GM12891 (cell line): Measurements from ENCODE around the gene NEURL4.

Experiments
- DNase-seq: peaks from one replicate; pipeline ENCODE4 v3.0.0; 2011; ENCODE audit warnings: low spot score; ENCODE audit not compliant: insufficient read length
- FAIRE-seq: peaks from 2 replicates; lab custom pipeline; 2011; peaks lifted over from hg19 to GRCh38; lab: Jason Lieb, UNC
- PAX5 ChIP-seq: IDR thresholded peaks from 2 replicates; pipeline ENCODE4 v1.6.1; 2011; ENCODE audit warnings: low read length, moderate library complexity, mild to moderate bottlenecking; ENCODE audit not compliant: insufficient read depth, severe bottlenecking
- POLR2A ChIP-seq: IDR thresholded peaks from 2 replicates; pipeline ENCODE4 v1.6.1; 2011; ENCODE audit warnings: low read depth, low read length, control low read depth
- POLR2AphosphoS5 ChIP-seq: IDR thresholded peaks from 2 replicates; pipeline ENCODE4 v1.6.1; 2011; ENCODE audit warnings: low read depth, low read length, control low read depth
- POU2F2 ChIP-seq: IDR thresholded peaks from 2 replicates; pipeline ENCODE4 v1.6.1; 2011; ENCODE audit warnings: low read depth, mild to moderate bottlenecking, control low read depth, low read length, moderate library complexity
- SPI1 ChIP-seq: IDR thresholded peaks from 2 replicates; pipeline ENCODE4 v1.6.1; 2011; ENCODE audit warnings: low read depth, low read length, control low read depth
- TAF1 ChIP-seq: IDR thresholded peaks from 2 replicates; pipeline ENCODE4 v1.6.1; 2011; ENCODE audit warnings: low read depth, low read length, control low read depth

Gene NEURL4

DNA sequence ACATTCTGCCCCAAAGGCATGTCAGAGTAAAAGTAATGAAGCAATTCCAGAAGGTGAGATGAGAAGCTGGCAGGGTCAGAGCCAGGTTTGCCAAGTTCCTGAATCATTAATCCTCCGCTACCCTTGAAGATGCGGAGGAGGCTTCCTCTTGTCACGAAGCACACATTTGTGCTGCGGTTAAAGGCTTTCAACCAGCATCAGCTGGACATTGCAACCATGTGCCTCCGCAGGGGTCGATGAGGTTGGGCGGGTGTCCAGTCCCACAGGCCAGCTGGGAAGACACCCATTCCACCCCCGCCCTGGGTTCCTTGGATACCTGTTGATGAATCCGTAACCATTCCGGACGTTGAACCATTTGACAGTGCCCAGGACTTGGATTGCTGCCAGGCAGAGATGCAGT, 36.0 kb downstream of the NEURL4 start:
- no peak for DNase-seq

DNA sequence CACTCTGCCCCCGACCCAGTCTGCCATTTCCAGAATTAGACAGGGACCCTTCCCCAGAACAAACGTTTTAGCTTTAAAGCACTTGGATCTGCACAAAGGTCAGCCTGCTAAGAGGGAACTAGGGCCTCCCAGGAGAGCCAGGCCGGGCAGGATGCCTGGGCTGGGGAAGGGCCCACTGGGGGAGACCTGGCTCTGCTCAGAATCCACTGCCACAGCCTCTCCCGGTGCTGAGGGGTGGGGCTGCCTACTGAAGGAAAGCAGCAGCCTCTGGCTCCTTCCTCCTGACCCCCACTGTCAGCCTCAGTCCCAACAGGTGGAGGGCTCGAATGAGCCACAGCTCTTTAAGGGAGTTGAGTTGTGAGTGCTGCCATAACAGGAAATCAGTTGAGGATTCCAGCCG, 36.4 kb downstream of the NEURL4 start:
- DNase-seq (no peak), FAIRE-seq (no peak)
- TF ChIP-seq TAF1 (no peak), PAX5 (no peak), POLR2A (no peak), POU2F2 (no peak), POLR2AphosphoS5 (no peak), SPI1 (no peak)

More for the DNA sequence above, 36.0 kb downstream of the NEURL4 start:
- no peak for TF ChIP-seq POU2F2
- FAIRE-seq = no peak

DNA sequence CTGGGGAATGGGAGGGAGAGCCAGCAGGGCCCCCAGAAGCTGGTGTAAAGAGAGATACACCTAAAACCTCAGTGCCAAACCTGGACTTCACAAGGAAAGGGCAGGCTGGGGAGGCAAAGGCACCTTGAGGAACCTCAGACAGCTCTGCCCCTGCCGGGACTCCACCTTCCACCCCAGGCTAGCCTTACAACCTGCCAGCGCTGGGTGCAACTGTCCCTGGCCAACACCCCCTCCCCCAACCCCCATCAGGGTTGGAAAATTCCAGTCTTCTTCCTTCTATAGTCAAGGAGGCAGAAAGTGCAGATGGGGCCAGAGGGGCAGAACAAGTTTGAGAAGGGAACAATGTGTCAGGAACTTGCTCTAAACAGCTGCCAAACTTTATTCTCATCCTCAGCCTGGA, 36.9 kb downstream of the NEURL4 start:
- FAIRE-seq (no peak), DNase-seq (no peak)
- TF ChIP-seq POU2F2 (no peak), SPI1 (no peak), POLR2AphosphoS5 (no peak), TAF1 (no peak), PAX5 (no peak), POLR2A (no peak)

DNA sequence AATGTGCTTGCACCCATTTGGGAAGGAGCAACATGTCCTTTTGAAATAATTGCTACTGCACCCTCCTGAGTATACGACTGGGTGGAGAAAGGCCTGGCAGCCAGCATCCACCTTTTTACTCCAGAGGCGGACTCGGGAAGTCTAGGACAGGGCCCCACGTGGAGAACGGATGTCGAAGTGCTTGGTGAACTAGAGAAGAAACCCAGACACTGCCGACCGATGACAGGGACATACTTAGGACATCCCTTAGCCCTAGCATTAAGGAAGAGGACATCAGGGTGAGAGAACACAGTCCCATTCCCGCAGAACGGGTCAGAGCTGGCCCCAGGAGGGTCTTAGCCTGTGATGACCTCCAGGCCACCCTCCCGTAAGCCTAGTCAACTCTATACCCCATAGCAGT, 38.5 kb downstream of the NEURL4 start:
- DNase-seq (no peak), FAIRE-seq (no peak)
- TF ChIP-seq POLR2AphosphoS5 (no peak), PAX5 (no peak), POLR2A (no peak), TAF1 (no peak), POU2F2 (no peak), SPI1 (no peak)

DNA sequence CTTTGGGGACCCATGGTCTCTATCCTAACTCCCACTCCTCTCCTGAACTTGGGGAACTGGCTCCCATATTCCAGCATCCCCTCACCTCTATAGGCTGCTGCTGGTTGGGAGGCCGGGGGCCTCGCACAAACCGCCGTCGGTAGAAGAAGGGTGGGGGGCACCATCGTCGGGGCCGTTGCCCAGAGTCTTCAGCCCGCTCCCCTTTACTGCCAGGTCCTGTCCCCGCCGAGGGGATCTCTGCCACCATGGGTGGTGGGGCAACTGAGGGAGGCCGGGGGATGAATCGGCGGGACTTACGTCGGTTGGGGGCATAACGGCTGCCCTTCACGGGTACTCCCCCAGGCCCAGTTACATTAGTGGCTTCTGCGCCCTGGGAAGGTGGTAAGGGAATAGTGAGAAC, 39.0 kb downstream of the NEURL4 start:
- TF ChIP-seq POLR2A (no peak), POU2F2 (no peak), PAX5 (no peak), TAF1 (no peak), POLR2AphosphoS5 (no peak)
- no peak for FAIRE-seq

DNA sequence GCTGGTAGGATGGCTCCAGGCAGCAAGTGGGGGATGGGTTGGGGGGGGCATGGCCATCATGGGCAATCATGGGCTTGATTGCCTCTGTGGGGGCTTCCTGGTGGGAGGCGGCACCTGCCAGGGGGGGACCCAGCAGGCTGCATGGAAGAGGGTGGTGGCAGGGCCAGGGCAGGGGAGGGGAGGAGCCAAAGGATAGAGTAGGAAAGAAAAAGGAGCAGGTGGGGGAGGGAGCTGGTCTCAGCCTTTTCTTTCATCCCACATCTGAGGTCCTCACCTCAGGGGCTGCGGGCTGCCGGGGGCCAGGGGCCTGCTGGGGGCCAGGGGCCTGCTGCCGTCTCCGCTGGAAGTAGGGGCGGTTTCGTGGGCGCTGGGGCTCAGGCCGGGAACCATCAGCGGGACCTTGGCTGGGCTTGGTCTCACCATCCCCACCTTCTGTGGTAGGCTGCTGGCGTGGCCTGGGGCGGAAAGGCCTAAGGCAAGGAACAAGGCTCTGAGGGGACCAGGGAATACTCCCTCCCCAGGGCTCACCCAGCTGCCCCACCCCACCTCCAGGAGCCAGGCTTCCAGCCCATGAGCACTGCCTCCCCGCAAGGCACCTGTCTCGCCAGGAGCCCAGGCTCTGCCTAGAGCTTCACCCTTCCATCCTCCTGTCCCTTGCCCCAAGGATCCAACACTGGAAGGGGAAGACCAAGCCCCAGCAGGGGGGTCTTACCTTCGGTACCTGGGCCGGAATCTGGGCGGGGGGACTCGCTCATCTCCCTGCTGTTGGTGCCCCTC, 39.7 kb downstream of the NEURL4 start:
- no peak for TF ChIP-seq PAX5
- TF ChIP-seq POLR2AphosphoS5 = no peak
- no peak for TF ChIP-seq TAF1
- TF ChIP-seq SPI1 = no peak
- TF ChIP-seq POLR2A = no peak
- no peak for TF ChIP-seq POU2F2
- FAIRE-seq (no peak), DNase-seq (no peak)

More for the DNA sequence above, 39.0 kb downstream of the NEURL4 start:
- DNase-seq = no peak

DNA sequence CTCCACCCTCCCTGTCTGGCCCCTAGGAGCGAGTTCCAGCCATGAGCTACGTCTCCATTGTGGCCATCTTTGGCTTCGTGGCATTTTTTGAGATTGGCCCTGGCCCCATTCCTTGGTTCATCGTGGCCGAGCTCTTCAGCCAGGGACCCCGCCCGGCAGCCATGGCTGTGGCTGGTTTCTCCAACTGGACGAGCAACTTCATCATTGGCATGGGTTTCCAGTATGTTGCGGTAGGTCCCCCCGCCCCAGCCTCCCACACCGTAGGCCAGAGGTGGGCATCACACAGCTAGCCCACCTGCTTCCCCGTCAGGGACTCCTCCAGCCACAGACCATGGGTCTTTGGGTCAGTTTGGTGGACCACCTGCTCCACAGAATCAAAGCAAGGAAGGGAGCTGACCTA, 43.5 kb downstream of the NEURL4 start:
- FAIRE-seq (no peak), DNase-seq (no peak)
- TF ChIP-seq POLR2AphosphoS5 (no peak), PAX5 (no peak), SPI1 (no peak), TAF1 (no peak)

DNA sequence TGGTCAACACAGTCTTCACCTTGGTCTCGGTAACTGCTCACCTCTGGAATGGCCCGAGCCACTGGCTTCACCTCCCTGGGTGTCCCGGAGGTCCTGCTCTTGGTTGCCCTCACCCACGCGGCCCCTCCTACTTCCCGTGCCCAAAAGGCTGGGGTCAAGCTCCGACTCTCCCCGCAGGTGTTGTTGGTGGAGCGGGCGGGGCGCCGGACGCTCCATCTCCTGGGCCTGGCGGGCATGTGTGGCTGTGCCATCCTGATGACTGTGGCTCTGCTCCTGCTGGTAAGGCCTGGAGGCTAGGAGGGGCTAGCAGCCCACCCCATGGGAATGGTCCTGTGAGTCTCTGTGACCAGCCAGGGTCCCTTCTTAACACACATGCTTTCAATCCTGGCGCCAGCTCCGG, 44.2 kb downstream of the NEURL4 start:
- FAIRE-seq (no peak), DNase-seq (no peak)
- no peak for TF ChIP-seq POU2F2
- TF ChIP-seq POLR2AphosphoS5 = no peak
- no peak for TF ChIP-seq PAX5
- TF ChIP-seq SPI1 = no peak
- no peak for TF ChIP-seq POLR2A

DNA sequence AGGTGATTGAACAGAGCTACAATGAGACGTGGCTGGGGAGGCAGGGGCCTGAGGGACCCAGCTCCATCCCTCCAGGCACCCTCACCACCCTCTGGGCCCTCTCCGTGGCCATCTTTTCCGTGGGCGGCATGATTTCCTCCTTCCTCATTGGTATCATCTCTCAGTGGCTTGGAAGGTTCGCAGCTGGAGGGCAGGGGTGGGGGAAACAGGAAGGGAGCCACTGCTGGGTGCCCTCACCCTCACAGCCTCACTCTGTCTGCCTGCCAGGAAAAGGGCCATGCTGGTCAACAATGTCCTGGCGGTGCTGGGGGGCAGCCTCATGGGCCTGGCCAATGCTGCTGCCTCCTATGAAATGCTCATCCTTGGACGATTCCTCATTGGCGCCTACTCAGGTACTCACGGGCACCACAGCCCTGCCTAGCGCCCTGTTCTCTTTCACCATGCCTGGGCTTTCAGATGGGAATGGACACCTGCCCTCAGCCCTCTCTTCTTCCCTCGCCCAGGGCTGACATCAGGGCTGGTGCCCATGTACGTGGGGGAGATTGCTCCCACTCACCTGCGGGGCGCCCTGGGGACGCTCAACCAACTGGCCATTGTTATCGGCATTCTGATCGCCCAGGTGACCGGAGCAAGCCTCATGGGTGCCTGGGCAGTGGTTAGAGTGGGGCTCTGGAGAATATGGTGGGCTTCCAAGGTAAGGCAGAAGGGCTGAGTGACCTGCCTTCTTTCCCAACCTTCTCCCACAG, 45.5 kb downstream of the NEURL4 start:
- FAIRE-seq (no peak), DNase-seq (no peak)
- no peak for TF ChIP-seq POLR2AphosphoS5
- TF ChIP-seq TAF1 = no peak
- no peak for TF ChIP-seq PAX5
- TF ChIP-seq SPI1 = no peak
- TF ChIP-seq POU2F2 = no peak
- TF ChIP-seq POLR2A = no peak

DNA sequence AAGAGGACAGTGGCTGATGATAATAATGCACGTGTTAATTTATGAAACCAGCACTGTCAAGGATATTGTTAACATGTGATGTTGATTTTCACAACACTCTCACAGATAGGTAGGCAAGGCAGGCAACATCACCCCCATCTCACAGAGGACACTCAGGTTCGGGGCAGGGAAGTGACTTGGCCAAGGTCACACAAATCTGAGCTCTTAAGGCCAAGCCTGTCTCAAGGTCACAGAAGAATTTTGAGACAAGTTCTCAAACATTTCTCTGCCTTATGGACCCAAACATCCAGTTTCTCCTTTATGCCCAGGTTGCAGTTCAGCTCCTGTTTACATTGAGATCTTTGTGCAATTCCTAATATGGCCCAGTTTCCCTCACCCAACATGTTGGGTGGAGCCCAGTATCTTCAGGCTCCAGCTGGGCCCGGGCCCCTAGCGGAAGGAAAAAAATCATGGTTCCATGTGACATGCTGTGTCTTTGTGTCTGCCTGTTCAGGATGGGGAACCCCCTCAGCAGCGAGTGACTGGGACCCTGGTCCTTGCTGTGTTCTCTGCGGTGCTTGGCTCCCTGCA, 46.3 kb downstream of the NEURL4 start:
- no peak for DNase-seq
- TF ChIP-seq SPI1 (no peak), PAX5 (no peak), TAF1 (no peak), POU2F2 (no peak), POLR2A (no peak), POLR2AphosphoS5 (no peak)
- no peak for FAIRE-seq
